Measurements from ENCODE around the gene MXRA5. TPM values are rescaled to one million over a fixed set of nuclear protein-coding genes. Genes with fewer than 3 reads are reported as not detected.

Gene MXRA5
- total and polyA plus RNA-seq, 5 experiments from 2014 or later, result not detected

DNA sequence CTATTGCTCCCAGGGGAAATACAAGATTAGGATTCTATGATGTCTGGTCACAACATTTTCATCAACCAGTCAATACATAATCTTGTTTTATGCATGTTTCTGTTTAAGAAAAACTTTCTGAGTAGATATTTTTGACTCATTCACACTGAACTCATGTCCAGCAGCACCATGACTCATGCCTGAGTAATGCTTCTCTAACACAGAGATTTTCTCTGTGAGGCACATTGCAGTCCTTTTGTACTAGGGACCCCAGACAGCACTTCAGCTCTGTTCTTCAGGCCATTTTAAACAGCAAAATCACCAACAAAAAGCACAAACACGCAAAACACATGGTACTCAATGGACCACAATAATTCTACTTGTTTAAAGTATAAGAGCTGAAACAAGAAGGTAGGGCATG is 83.6 kb downstream of the MXRA5 start:
- DNase-seq (no peak), ATAC-seq (no peak)
- H3K9me3 Mint-ChIP-seq, result peaks cover 0 to 48% (median 21%) of the 10 kb centered on the region in 9 donors
- peaks cover 0 to 34% (median 0%) of the 10 kb centered on the region in 3 donors for H3K36me3 Mint-ChIP-seq
- POLR2A ChIA-PET, result no interaction called here
- no peaks in the 10 kb centered on the region for H3K27me3 Mint-ChIP-seq
- H3K4me3 Mint-ChIP-seq, result no peak overlapping the region
- no peak overlapping the region for H3K27ac Mint-ChIP-seq
- no peaks in the 10 kb centered on the region for H3K4me1 Mint-ChIP-seq

Measured in naive thymus-derived CD8-positive, alpha-beta T cell (primary cell).